ENCODE results near the gene KLB.

GRCh38 chr4:39433878-39434492 lies 27.3 kb downstream of the KLB start:
- no peak for TF ChIP-seq REST (IDR thresholded peaks at IDR 0.05; ENCODE audit: insufficient read depth in 1 of 2, low read depth in 2 of 2, low read length in 2 of 2)
- no peak for TF ChIP-seq TAF1 (IDR thresholded peaks at IDR 0.05; ENCODE audit: borderline replicate concordance, insufficient read depth, low read length)

All from PFSK-1 (cell line).